ENCODE results near the gene SKA2. TPM values are rescaled to one million over a fixed set of nuclear protein-coding genes. Genes with fewer than 3 reads are reported as not detected.
A peak's percentile ranks its signal among the peaks of the same experiment; 100 is the strongest.

Gene SKA2
- total RNA-seq, 1 experiment from 2014 or later: 91.9 TPM

- no peaks in the 10 kb centered on the region for H4K20me1 ChIP-seq (ENCODE audit: control insufficient read depth, insufficient read depth, insufficient read length)
- H3K9ac ChIP-seq (ENCODE audit: extremely low read depth, insufficient read length, low read length): no peak overlapping the region
- H3T11ph ChIP-seq (ENCODE audit: low read length): no peak overlapping the region
- no peaks in the 10 kb centered on the region for H3K4me1 ChIP-seq (ENCODE audit: insufficient read depth, low read length)
- peaks cover 4% of the 10 kb centered on the region for H3K23me2 ChIP-seq (ENCODE audit: insufficient read length, low read depth, low read length, poor library complexity, severe bottlenecking)
- no peak overlapping the region for H2AFZ ChIP-seq (ENCODE audit: low read length)
- Mint-ChIP-seq H3K4me3 (peak overlapping the region; percentile 98 to 99; a peak in 2 of 5 replicates), H3K27ac (no peak overlapping the region), H3K36me3 (ENCODE audit: insufficient read depth in 1 of 3, low read depth in 3 of 3) (peaks cover 19 to 33% (median 20%) of the 10 kb centered on the region in 3 experiments), H3K4me1 (peaks cover 9 to 12% of the 10 kb centered on the region in 2 experiments), H3K27me3 (ENCODE audit: low read depth) (no peaks in the 10 kb centered on the region), H3K9me3 (no peaks in the 10 kb centered on the region)
- TF ChIP-seq CTCF (conservative IDR thresholded peaks at IDR 0.05): no peak
- H3K4ac ChIP-seq (ENCODE audit: low read depth, low read length): no peak overlapping the region
- peaks cover 6% of the 10 kb centered on the region; the same call in 1 of the 2 replicates for H3K79me2 ChIP-seq (ENCODE audit: insufficient read depth, low read length)
- H2BK15ac ChIP-seq (ENCODE audit: low read depth, low read length): no peak overlapping the region
- no peaks in the 10 kb centered on the region for H3K27me3 ChIP-seq (ENCODE audit: insufficient read depth, low read length)
- H3K9me3 ChIP-seq (ENCODE audit: control insufficient read depth, low read depth, low read length): no peaks in the 10 kb centered on the region
- H3K79me1 ChIP-seq (ENCODE audit: insufficient read depth, low read depth, low read length, poor library complexity, severe bottlenecking): no peaks in the 10 kb centered on the region
- H3K56ac ChIP-seq (ENCODE audit: insufficient read length, low read depth, low read length): no peak overlapping the region
- no peak overlapping the region for H4K91ac ChIP-seq (ENCODE audit: insufficient read length, low read depth, low read length)
- H3K23ac ChIP-seq (ENCODE audit: insufficient read length, low read depth, low read length): no peak overlapping the region
- no peak for DNase-seq
- H4K8ac ChIP-seq (replicated peaks; ENCODE audit: insufficient read length, low read depth, low read length): no peak overlapping the region
- no peak overlapping the region for H2BK20ac ChIP-seq (ENCODE audit: low read depth, low read length, poor library complexity, severe bottlenecking)
- H3K27ac ChIP-seq (ENCODE audit: insufficient read length, low read depth, low read length): no peak overlapping the region
- no peak overlapping the region for H2BK120ac ChIP-seq (ENCODE audit: low read depth, low read length, poor library complexity, severe bottlenecking)
- H2BK12ac ChIP-seq (ENCODE audit: insufficient read length, low read depth, low read length): no peak overlapping the region
- no peak overlapping the region for H3K4me2 ChIP-seq (ENCODE audit: insufficient read depth, insufficient read length, low read length)
- H4K5ac ChIP-seq (ENCODE audit: insufficient read length, low read depth, low read length): no peak overlapping the region
- no peak overlapping the region for H3K18ac ChIP-seq (ENCODE audit: insufficient read length, low read depth, low read length)
- no peak overlapping the region for H2AK5ac ChIP-seq (ENCODE audit: insufficient read length, low read length)
- no CpG with 5 or more reads among the region's 7 CpGs for WGBS (ENCODE audit: extremely low coverage, insufficient read length, low lambda C conversion rate)
- H3K14ac ChIP-seq (ENCODE audit: insufficient read depth, low read length): no peak overlapping the region
- H2BK5ac ChIP-seq (ENCODE audit: insufficient read length, low read length): no peak overlapping the region
Observed at GRCh38 chr17:59108400-59109102, 46.4 kb downstream of the SKA2 start.

Data from H9 (cell line).